Lung (tissue), 12 donors: ENCODE results near the gene EXOC6. TPM values are rescaled to one million over a fixed set of nuclear protein-coding genes. Genes with fewer than 3 reads are reported as not detected.

ENCODE experiments used
- ATAC-seq: fragments of 200-7000 bp; cut with Tn5 transposase; one replicate; pipeline ENCODE4 v1.9.1; 2020; ENCODE audit warnings: moderate number of reproducible peaks; ENCODE audit not compliant: insufficient read depth, low FRiP score
- DNase-seq, 3 donors: peaks; one replicate each; pipeline ENCODE4 v3.0.0-alpha.2; 2013 to 2017
- H3K27ac ChIP-seq, 2 donors: one replicate each; pipeline ENCODE4 v1.5.1; 2013; ENCODE audit warnings: mild to moderate bottlenecking in 2 of 2, moderate library complexity in 2 of 2, control low read depth in 1 of 2, inconsistent platforms in 1 of 2, low read depth in 1 of 2, low read length in 1 of 2
- H3K27me3 ChIP-seq, 3 donors: one replicate each; pipeline ENCODE4 v1.5.1; 2013; ENCODE audit warnings: low read length in 2 of 3; ENCODE audit not compliant: control insufficient read depth in 3 of 3, insufficient read depth in 3 of 3
- H3K36me3 ChIP-seq, 4 donors: one replicate each; pipeline ENCODE4 v1.5.1; 2013; ENCODE audit warnings: low read length in 4 of 4, mild to moderate bottlenecking in 1 of 4, moderate library complexity in 1 of 4; ENCODE audit not compliant: control insufficient read depth in 4 of 4, insufficient read depth in 4 of 4
- H3K4me1 ChIP-seq, 5 donors: one replicate each; pipeline ENCODE4 v1.5.1; 2013; ENCODE audit warnings: low read length in 5 of 5, mild to moderate bottlenecking in 2 of 5, moderate library complexity in 1 of 5; ENCODE audit not compliant: control insufficient read depth in 5 of 5, insufficient read depth in 5 of 5
- H3K4me3 ChIP-seq: one replicate; pipeline ENCODE4 v1.5.1; 2013; ENCODE audit warnings: mild to moderate bottlenecking, control low read depth, moderate library complexity
- H3K9ac ChIP-seq, 2 donors: one replicate each; pipeline ENCODE4 v1.5.1; 2013; ENCODE audit warnings: low read length in 2 of 2, control low read depth in 1 of 2; ENCODE audit not compliant: insufficient read depth in 1 of 2
- H3K9me3 ChIP-seq, 4 donors: one replicate each; pipeline ENCODE4 v1.5.1; 2013; ENCODE audit warnings: low read length in 3 of 4, mild to moderate bottlenecking in 1 of 4, moderate library complexity in 1 of 4; ENCODE audit not compliant: control insufficient read depth in 4 of 4, insufficient read depth in 3 of 4
- CTCF ChIP-seq: IDR thresholded peaks from 2 replicates; pipeline ENCODE4 v1.5.1; 2012; ENCODE audit warnings: mild to moderate bottlenecking; ENCODE audit errors: control extremely low read depth, extremely low read depth
- WGBS, 2 donors: extraction: QIAGEN DNeasy Blood & Tissue Kit; methylation state at CpG; one replicate each; pipeline ENCODE4 v1.1.7; 2013; 5-methylcytosine and 5-hydroxymethylcytosine counted together
- polyA plus RNA-seq, 2 donors: library from polyadenylated mRNA; stranded (reverse); fragments of 200-250 nt; gene quantifications; one replicate each; pipeline ENCODE4 v1.2.1, GENCODE V29; 2013
- total RNA-seq, 2 donors: library from RNA; depleted of rRNA in 1 of 2; stranded (reverse); fragments of >200 nt in 1 of 2; gene quantifications; one replicate each; pipeline ENCODE4 v1.2.1, GENCODE V29; 2014 to 2021
- donor health status: control.
- donor health status: control.
- donor health status: Bipolar disorder and iron deficiency.
- donor health status: healthy.
- donor health status: DM: yes; HTN: yes; CAD: no.

The EXOC6 gene
- total and polyA plus RNA-seq, 4 donors = 8.6 to 40.1 (median 11.9) TPM

GRCh38 chr10:92847202-92847864 is 987 bp upstream of the EXOC6 start:
- 41 to 45% methylated on average over 4 of the region's 4 CpGs for WGBS, 2 donors
- Histone ChIP-seq H3K4me1 (peaks cover 2 to 9% (median 4%) of the 10 kb centered on the region in 5 donors), H3K36me3 (no peaks in the 10 kb centered on the region), H3K9ac (no peak overlapping the region), H3K4me3 (no peak overlapping the region), H3K27me3 (no peaks in the 10 kb centered on the region), H3K9me3 (no peaks in the 10 kb centered on the region), H3K27ac (peak overlapping the region in 1 of 2 donors; percentile 49)
- TF ChIP-seq CTCF = no peak
- ATAC-seq = no peak
- peak in 1 of 3 donors; percentile 8 for DNase-seq

- H3K4me1 ChIP-seq = peaks cover 2 to 9% (median 4%) of the 10 kb centered on the region in 5 donors
- H3K9me3 ChIP-seq = no peaks in the 10 kb centered on the region
- peak overlapping the region in 1 of 2 donors; percentile 64 for H3K27ac ChIP-seq
- H3K27me3 ChIP-seq = no peaks in the 10 kb centered on the region
- H3K9ac ChIP-seq = peak overlapping the region in 1 of 2 donors; percentile 26
- no peak for TF ChIP-seq CTCF
- DNase-seq (no peak), ATAC-seq (no peak)
- peak overlapping the region; percentile 96 for H3K4me3 ChIP-seq
- WGBS, 2 donors = 2 to 4% methylated on average over 13 to 32 of the region's 32 CpGs
- H3K36me3 ChIP-seq = no peaks in the 10 kb centered on the region
These were observed 281 bp upstream of the EXOC6 start for GRCh38 chr10:92848037-92848440.

- 0 to 1% methylated on average over 7 of the region's 7 CpGs for WGBS, 2 donors
- H3K36me3 ChIP-seq = no peaks in the 10 kb centered on the region
- H3K27me3 ChIP-seq = no peaks in the 10 kb centered on the region
- peak overlapping the region; percentile 96 for H3K4me3 ChIP-seq
- ATAC-seq (no peak), DNase-seq (peak in 2 of 3 donors; percentile 61 to 72)
- no peak for TF ChIP-seq CTCF
- peak overlapping the region in 1 of 2 donors; percentile 51 for H3K9ac ChIP-seq
- peaks cover 2 to 9% (median 4%) of the 10 kb centered on the region in 5 donors for H3K4me1 ChIP-seq
- H3K9me3 ChIP-seq = no peaks in the 10 kb centered on the region
- H3K27ac ChIP-seq = peak overlapping the region in 1 of 2 donors; percentile 91
These were observed 860 bp downstream of the EXOC6 start for GRCh38 chr10:92849234-92849525.
